ENCODE results near the gene TEX44. TPM values are rescaled to one million over a fixed set of nuclear protein-coding genes. Genes with fewer than 3 reads are reported as not detected.
"Not testable (repeated sequence)": the region's sequence is repeated elsewhere in the genome, so short reads cannot be mapped to it uniquely, and the experiment has no call there.

Gene TEX44
- not detected in 2 replicates for total RNA-seq

DNA sequence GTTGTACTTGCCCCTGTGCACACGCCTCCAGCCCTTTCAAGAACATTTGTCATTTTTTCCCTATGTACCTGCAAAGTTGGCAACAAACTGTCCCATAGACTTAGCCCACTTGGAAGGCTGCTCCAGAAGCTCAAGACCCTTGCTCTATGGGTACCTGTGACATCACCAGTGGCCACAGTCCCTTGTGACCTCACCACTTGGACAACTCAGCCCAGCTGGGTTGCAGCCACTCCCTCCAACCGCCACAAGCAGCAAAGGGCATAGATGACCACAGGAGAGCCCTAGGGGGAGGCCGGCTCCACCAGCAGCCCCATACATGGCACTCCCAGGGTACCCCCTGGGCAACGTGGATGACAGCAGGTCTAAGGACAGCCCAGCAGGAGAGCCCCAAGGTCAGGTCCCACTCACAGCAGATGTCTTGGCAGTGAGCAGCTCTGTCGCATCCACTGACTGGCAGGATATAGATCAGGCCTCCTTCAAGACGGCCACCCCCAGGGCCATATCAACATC is at the start of gene TEX44:
Gene TEX44, plus strand, starts transcription at position 229 of the 510 bp plus-strand sequence. Its CDS starts 88 bp downstream, at position 317.
- no peak for DNase-seq (ENCODE audit: low read depth)

DNA sequence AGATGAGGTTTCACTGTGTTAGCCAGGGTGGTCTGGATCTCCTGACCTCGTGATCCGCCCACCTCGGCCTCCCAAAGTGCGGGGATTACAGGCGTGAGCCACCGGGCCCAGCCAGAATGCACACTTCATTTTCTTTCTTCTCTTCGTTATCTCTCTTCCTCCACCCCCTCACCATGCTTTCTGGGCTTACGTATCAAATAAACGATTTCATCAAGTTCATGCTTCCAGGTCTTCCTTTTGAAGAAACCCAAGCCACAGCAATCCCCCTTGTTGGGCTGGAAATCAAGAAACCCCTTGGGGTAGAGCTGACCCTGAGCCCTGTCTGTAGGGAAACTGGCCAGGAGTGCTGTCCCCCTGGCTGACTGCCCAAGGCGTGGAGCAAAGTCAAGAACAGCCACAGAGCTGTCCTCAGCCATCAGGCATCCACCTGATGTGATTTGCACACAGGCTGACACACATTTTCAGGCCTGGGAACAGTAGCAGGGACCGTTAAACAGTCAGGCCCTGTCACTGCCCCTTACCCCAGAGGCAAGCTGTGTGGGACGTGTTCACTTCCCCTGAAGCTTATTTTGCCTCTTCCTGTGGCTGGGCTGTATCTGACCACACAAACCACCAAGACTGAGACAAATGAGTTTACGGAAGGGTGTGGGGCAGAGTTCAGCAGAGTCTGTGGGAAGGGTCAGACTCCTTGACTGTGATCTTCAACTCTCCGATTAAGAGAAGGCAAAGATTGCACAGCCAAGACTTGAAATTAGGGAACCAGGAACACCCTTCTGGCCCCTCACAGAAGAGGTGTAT is 47.4 kb upstream of the TEX44 start:
- peak; percentile 77 for DNase-seq (ENCODE audit: low read depth)

DNA sequence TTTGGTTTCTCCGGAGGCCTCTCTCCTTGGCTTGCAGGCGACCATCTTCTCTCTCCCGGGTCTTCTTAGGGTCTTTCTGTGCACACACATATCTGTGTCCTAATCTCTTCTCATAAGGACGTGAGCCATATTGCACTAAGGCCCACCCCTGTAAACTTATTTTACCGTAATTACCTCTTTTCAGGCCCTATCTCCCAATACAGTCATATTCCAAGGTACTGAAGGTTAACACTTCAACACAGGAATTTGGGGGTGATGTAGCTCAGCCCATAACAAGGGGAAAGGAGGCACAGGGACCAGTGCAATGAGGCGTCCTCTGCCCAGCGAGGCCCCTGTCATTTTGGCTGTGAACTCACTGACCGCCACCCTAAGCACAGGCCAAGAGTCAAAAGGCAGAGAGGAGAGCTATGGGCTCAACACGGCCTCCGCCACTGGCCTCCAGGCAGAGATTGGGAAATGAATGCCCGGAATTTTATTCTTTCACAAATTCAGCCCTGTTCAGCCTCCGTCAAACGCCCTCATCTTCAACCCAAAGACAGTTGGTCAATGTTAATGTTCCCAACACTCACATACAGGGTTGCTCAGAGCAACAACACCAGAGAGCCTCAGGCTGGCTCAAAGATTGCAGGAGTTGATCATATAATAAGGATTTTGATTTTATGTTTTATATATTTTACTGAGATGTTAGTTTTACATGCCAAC is 46.5 kb upstream of the TEX44 start:
- no peak for DNase-seq (ENCODE audit: low read depth)

DNA sequence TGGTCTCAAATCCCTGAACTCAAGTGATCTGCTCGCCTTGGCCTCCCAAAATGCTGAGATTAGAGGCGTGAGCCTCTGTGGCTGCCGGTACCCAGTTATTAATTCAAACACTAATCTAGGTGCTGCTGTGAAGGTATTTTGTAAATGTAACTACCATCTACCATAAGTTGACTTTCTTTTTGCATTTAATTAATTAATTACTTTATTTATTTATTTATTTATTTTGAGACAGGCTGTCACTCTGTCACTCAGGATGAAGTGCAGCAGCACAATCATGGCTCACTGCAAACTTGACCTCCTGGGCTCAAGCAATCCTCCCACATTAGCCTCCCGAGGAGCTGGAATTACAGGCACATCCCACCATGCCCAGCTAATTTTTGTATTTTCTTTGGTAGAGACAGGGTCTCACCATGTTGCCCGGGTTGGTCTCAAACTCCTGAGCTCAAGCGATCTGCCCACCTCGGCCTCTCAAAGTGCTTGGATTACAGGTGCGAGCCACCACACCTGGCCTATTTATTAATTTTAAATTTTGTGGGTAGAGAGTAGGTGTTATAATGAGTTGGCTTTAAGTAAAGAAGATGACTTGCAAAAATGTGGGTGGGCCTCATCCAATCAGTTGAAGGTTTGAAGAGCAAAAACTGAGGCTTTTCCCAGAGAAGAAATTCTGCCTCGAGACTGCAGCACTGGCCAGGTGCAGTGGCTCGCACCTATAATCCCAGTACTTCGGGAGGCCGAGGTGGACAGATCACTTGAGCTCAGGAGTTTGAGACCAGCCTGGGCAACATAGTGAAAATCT is 45.2 kb upstream of the TEX44 start:
- no peak for DNase-seq (ENCODE audit: low read depth)

DNA sequence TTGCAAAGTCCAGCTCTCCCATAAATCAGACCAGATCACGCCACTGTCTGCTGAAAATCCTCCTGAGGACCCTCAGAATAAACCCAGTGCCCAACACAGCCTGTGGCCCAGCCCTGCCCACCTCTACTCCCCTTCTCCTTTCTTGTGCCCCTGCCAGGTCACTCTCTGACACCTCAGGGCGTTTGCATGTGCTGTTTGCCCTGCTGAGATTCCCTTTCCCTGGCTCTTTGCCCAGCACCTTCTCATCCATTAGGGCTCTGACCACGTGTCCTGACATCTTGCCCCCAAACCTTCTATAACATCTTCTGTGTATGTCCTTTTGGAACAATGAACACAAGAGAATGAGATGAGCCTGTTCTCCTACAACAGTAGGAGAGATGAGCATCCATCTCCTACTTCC is 43.9 kb upstream of the TEX44 start:
- DNase-seq (ENCODE audit: low read depth): no peak

DNA sequence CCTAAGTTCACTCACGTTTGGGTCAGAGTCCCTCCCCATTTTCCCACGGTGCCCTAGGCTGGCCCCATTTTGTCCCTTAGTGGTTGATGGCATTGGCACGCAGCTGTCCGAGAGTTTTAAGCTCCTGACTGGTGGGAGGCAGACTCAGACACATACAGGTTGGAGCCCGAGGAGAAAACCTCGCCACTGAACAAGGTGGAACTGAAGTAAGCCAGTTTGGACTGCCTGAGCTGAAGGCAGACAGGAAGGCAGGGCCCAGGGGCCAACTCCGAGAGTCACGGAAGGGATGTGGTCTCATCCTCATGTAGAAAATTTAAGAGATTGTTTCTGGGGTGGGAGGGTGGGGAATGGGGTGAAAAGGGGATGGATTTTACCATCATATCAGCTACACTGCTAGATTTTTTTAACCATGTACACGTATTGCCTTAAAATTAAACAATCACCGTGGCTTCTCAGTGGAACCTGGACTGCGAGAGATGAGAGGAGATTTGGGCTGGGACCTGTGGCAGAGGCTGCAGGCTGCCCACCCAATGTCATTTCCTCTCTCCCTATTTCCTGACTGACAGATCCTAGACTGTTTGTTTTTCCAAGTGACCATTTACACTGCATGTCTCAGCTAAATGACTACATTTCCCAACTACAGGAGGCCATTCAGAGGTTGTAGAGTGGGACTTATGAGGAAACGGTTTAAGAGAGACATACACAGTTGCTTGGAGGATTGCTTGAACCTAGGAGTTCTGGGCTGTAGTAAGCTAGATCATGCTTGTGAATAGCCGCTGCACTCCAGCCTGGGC is 43.0 kb upstream of the TEX44 start:
- no peak for DNase-seq (ENCODE audit: low read depth)

DNA sequence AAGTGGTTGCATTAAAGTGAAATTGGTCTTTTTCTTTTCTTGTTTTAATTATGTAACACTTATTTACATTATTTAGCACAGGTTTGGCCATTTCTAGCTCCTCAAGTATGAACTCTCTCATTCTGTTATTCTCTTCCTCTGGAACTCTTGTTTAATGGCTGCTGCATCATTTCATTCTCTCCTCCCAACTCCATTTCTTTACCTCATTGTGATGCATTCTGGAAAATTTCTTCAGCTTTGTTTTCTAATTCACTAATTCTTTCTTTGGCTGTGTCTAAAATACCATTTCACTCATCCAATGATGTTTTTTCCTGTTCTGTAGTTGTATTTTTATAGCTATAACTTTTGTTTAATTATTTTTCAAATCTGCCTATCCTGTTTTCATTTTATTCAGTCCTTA is 39.9 kb upstream of the TEX44 start:
- no peak for DNase-seq (ENCODE audit: low read depth)

DNA sequence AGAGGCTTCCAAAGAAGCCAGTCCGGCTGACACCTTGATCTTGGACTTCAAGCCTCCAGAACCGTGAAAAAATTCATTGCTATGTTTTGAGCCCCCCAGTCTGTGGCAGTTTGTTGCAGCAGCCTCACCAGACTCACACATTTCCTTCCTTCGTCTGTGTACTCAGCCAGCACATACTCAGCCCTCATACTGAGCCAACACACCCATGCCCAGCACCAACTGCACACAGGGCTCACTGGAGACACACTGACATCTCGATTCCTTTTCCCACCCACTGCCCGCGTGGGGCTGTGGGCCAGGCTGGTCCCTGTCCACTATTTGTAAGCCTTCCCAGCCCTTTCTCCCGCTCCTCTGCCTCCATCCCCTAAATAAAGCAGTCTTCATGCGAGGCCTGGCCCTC is 38.3 kb upstream of the TEX44 start:
- DNase-seq (ENCODE audit: low read depth): no peak

DNA sequence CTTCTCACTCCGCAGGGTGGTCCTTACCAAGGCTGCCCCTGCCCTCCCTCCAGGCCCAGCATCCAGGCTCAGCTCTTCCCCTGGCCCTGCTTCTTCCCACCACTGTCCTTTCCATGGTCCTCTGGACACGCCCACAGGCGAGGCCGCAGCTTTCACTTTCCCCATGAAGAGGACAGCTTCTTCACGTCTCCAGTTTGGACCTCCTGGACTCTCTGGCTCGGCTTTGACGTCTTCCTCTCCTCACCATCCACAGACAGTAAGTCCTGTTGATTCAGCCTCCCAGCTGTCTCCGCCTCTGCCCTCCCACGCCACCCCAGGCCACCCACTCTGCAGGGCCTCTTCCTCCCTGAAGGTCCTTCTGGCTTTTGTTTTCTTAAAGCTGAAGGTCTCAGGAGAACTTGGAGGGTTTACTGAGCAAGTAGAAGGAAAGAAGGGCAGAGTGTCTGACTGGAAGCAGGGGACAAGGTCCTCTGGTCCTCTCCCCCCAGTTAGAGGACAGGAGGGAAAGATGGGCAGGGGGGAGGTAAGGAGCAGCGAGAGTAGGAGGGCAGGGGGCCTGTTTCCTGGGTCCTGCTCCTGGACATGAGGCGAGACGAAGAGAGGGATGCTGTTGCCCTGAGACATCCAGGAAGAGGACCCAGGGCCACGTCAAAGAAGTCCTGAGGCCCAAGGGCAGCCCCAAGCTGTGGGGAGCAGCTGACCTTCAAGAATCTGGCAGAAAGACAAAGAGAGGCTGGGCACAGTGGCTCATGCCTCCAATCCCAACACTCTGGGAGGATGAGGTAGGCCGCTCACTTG is 37.7 kb upstream of the TEX44 start:
- no peak for DNase-seq (ENCODE audit: low read depth)

DNA sequence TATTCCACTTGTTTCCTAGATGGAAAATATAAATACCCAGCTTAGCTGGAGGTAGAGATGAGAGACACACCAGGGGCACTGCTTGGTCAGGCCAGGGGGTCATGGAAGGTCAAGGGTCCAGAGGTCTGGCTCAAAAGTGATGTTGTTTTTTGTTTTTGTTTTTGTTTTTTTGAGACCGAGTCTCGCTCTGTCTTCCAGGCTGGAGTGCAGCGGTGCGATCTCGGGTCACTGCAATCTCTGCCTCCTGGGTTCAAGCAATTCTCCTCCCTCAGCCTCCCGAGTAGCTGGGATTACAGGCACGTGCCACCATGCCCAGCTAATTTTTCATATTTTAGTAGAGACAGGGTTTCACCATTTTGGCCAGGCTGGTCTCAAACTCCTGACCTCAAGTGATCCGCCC is 36.2 kb upstream of the TEX44 start:
- DNase-seq (ENCODE audit: low read depth): not testable (repeated sequence)

DNA sequence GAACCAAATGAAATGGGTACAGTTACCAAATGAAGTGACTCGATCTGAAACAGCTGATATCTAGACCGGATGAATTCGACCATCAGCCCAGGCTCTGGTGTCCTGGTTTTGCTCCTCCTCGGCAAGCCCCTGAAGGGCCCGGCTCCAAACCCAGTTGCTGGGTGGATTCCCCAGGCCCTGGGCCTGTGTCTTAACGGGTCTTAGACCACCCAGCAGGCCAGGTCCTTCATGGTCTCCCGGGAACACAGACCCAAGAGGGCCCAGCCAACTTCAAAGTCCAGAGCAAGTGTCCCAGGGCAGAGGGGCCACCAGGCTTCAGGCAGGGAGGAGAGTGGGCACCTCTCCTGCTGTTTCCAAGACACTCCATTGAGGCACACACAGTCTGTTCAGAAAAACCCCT is 35.7 kb upstream of the TEX44 start:
- DNase-seq (ENCODE audit: low read depth): no peak

DNA sequence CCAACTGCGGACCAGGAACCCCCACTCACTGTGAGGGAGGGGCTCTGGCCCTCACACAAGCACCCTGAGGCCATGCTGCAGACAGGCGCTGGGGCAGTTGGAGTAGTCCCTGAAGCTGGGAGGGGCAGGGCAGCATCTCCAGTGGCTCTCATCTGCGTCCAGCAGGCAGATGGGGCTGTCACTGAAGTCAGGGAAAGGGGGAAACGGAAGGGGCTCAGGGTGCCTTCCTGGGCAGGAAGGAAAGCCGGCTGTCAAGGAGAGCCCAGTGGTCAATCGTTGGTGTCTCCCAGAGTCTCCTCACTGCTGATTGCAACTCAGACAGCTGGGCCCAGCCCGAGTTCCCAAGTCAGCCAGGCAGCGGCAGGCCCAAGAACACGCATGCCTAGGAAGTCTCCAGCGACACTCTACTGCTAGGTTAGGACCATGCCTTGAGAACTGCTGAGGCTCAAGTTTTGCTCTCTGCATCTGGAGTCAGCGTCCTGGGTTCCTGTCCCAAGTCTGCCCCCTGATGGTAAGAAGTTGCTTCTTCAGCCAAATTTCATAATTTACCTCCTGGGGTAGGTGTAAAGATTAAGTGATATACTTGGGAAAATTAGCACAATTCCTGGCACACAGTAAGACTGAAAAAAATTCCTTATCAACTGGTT is 35.0 kb upstream of the TEX44 start:
- peak; percentile 77 for DNase-seq (ENCODE audit: low read depth)

DNA sequence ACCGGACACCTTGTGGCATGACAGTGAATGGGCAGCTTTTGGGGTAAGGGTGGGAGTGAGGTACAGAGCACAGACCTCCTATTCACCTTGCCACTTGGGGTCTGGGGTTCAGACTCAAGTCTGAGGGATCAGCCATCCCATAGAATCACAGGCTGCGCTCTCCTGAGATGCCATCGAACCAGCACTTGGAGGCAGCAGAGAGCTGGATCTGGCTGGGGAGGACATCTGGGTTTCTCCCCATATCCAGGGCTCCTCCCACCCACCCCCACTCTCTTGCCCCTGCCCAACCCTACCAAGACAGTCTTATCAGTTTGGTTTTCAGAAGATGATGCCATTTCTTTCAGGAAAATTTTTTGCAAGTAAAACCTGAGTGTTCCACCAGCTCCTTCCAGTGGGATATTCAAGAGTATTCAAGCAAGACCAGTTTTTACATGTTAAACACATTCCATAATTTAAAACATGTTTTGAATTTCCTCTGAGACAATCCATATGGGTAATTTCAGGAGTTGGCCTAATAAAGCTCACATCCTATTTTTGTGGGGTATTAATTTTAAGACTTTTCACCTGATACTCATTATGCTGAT is 29.2 kb upstream of the TEX44 start:
- peak; percentile 36 for DNase-seq (ENCODE audit: low read depth)

DNA sequence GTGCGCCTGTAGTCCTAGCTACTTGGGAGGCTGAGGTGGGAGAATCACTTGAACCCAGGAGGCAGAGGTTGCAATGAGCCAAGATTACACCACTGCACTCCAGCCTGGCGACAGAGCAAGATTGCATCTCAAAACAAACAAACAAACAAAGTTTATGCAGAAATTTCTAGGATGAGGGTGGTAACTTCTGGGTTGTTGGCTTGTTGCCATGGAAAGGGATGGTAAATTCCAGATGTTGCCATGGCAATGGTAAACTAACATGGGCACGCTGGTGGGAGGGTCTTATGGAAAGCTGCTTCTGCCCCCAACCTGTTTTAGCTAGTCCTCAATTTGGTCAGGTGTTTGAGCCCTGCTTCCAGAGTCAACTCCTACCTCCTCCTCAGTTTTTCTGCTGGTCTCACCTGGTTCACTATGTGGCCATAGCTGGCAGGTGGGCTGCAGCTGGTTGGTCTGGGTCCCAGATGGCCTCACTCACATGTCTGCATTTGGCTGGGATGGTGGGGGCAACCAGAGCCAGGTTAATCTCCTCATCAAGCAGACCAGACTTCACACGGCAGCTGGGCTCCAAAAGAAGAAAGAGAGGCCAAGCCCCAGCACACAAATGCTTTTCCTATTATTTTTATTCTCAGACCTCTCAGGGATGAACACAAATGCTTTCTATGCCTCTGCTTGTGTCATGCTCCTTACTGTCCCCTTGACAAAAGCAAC is 26.6 kb upstream of the TEX44 start:
- peak; percentile 15 for DNase-seq (ENCODE audit: low read depth)

DNA sequence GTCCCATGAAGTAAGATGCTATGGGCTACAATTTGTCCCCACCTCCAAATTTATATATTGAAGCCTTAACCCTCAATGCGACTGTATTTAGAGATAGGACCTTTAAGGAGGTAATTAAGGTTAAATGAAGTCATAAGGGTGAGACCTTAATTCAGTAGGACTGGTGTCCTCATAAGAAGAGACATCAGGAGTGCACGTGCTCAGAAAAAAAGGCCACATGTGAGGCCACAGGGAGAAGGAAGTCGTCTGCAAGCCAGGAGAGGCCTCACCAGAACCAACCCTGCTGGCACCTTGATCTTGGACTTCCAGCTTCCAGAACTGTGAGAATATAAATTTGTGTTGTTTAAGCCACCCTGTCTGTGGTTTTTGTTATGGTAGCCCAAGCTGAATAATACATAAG is 25.5 kb upstream of the TEX44 start:
- DNase-seq (ENCODE audit: low read depth): no peak

DNA sequence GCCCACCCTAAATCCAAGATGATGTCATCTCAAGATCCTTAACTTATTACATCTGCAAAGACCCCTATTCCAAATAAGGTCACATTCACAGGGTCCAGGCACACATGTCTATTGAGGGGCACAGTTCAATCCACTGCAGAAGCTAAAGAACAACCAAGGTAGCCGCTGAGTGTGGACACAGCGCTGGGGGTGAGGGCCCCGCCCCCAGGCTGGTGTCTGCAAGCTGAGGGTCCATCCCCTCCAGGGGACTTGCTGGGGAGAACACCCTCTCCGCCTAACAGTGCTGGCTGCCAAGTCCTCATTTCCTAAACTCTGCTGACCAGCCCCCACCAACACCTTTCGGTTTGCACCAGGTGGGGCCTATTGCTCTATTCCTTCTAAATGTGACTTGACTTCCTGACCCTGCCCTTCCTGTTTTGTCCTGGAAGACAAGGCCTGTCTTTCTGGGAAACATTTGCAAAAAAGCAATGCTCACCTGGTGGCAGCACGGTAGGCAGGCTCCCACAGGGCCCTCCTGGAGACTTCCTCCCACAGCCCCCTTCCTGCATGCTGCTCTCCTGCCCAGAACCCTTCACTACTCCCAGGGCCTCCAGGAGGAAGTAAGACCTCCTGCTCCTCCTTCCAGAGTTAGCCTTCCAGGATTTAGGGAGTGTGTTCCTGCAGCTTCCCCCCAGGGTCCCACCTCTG is 24.4 kb upstream of the TEX44 start:
- DNase-seq (ENCODE audit: low read depth): no peak

DNA sequence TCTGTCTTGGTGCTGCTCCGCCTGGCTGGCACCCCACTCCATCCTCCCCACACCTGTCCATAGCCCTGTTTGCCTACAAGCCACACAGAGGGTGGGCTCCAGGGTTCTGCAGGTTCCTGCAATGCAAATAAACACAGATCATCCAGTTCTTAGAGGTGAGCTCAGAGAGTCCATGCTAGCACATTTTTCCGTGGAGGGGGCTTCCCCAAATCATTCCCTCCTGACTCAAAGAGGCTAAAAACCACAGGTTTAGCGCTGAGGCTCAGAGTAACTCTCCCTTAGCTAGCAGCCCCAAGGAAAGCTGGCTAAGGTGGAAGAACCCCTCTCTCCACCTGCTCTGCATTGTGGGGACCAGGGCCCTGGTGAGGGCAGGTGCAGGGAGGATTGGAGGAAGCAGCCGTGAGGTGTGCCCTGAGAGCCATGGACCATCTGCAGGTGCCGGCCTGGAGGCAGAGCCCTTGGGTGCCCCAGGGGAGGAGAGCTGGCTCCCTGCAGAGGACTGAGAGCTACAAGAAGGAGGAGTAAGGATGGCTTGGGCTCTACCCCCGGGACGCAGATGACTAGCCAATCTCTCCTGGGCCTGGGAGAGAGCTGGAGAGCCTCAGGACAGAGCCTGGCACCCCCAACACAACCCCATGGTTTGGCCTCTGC is 23.8 kb upstream of the TEX44 start:
- DNase-seq (ENCODE audit: low read depth): no peak

DNA sequence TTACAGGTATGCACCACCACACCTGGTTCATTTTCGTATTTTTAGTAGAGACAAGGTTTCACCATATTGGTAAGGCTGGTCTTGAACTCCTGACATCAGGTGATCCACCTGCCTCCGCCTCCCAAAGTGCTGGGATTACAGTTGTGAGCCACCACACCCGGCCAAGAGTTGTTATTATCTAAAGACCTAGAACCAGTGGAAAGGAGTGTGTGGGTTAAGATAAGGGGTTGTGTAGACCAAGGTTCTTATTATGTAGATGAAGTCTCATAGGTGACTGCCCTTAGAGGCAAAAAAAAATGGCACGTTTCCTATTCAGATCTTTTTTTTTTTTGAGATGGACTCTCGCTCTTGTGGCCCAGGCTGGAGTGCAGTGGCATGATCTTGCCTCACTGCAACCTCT is 21.7 kb upstream of the TEX44 start:
- not testable (repeated sequence) for DNase-seq (ENCODE audit: low read depth)
